ENCODE results near the gene SH2D3A.

The SH2D3A gene

DNA sequence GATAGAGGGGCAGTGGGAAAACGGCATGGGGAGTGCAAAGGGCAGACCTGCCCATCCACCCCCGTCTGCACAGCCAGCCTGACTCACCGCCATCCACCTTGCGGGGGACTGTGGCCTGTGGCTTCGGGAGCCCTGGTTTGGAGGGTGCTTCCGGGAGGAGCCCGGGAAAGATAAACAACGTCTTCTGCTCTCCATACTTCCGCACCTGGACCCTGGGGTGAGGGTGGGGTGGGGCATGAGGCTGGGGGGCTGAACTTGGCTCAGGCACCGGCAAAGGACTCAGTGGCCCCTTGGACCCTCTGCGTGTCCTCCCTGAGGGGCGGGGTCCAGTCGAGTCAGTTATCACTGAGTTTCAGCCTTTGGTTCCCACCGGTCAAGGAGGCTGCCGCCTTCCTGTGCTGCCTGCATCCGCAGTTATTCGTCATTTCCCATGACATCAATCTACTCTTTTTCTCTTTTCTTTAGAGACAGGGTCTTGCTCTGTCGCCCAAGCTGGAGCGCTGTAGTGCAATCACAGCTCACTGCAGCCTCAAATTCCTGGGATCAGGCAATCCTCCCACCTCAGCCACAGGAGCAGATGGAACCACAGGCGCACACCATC, 33.0 kb downstream of the SH2D3A start:
- Histone ChIP-seq H3K9me2 (replicated peaks; ENCODE audit: insufficient read depth, low read length) (no peaks in the 10 kb centered on the region), H3K4me1 (ENCODE audit: low read length) (peaks cover 18% of the 10 kb centered on the region), H3K27ac (ENCODE audit: low read length) (no peak overlapping the region), H3K36me3 (replicated peaks; ENCODE audit: insufficient read depth, low read length) (no peaks in the 10 kb centered on the region), H3K9ac (ENCODE audit: low read length) (no peak overlapping the region), H3K4me3 (ENCODE audit: low read length) (no peak overlapping the region), H3K27me3 (replicated peaks; ENCODE audit: insufficient read depth, low read length) (no peaks in the 10 kb centered on the region), H3K4me2 (ENCODE audit: low read depth, low read length) (no peak overlapping the region), H2AFZ (ENCODE audit: low read length) (no peak overlapping the region), H3F3A (ENCODE audit: insufficient read depth, low read length) (peaks cover 27% of the 10 kb centered on the region), H3K79me2 (ENCODE audit: low read length) (peaks cover 11% of the 10 kb centered on the region), H3K9me3 (replicated peaks; ENCODE audit: insufficient read depth, low read length) (no peaks in the 10 kb centered on the region), H4K20me1 (ENCODE audit: insufficient read depth, low read length) (no peaks in the 10 kb centered on the region)
- TF ChIP-seq EZH2phosphoT487 (IDR thresholded peaks at IDR 0.05; ENCODE audit: low read length) (no peak), EZH2 (optimal IDR thresholded peaks at IDR 0.05; ENCODE audit: low read depth, low read length) (no peak)
- TF ChIP-seq, protein P1, sequence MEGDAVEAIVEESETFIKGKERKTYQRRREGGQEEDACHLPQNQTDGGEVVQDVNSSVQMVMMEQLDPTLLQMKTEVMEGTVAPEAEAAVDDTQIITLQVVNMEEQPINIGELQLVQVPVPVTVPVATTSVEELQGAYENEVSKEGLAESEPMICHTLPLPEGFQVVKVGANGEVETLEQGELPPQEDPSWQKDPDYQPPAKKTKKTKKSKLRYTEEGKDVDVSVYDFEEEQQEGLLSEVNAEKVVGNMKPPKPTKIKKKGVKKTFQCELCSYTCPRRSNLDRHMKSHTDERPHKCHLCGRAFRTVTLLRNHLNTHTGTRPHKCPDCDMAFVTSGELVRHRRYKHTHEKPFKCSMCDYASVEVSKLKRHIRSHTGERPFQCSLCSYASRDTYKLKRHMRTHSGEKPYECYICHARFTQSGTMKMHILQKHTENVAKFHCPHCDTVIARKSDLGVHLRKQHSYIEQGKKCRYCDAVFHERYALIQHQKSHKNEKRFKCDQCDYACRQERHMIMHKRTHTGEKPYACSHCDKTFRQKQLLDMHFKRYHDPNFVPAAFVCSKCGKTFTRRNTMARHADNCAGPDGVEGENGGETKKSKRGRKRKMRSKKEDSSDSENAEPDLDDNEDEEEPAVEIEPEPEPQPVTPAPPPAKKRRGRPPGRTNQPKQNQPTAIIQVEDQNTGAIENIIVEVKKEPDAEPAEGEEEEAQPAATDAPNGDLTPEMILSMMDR (IDR thresholded peaks at IDR 0.05; ENCODE audit: low read length) = no peak
- no peak for DNase-seq

DNA sequence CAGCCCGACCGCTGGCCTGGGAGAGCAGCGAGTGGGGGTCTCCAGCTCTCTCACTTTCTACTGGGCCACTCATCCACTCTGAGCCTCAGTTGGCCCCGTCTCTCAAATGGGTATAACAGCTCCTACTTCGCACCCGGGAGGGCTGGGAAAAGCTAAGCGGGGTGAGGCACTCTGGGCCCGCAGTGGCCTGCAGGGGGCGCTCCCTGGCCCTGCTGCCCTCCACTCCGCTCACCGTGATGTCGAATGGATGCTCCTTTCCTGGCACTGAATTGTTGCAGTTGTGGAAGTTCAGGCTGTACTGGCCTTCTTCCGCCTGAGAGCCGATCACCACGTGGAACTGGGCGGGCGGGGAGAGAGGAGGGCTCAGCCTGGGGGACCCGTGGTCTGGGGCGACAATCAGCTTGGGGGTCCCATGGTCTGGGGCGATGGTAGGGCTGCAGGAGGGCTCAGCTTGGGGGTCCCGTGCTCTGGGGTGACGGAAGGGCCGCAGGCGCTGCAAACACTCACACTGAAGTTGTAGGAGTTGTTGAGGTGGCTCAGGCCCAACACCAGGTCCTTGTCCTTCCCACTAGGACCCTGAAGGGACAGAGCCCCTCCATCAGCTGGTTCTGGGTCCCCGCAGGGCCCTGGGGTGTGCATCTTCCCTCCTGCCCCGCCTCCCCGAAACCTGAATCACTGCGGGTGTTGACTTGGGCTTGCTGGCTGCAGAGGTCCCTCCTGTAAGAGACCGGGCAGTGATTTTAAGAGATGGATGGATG, 33.7 kb downstream of the SH2D3A start:
- Histone ChIP-seq H3K27me3 (replicated peaks; ENCODE audit: insufficient read depth, low read length) (no peaks in the 10 kb centered on the region), H3K4me1 (ENCODE audit: low read length) (peaks cover 15% of the 10 kb centered on the region), H3F3A (ENCODE audit: insufficient read depth, low read length) (peaks cover 21% of the 10 kb centered on the region), H3K4me3 (ENCODE audit: low read length) (no peak overlapping the region), H2AFZ (ENCODE audit: low read length) (no peak overlapping the region), H3K36me3 (replicated peaks; ENCODE audit: insufficient read depth, low read length) (no peaks in the 10 kb centered on the region), H3K9ac (ENCODE audit: low read length) (no peak overlapping the region), H3K9me3 (replicated peaks; ENCODE audit: insufficient read depth, low read length) (no peaks in the 10 kb centered on the region), H4K20me1 (ENCODE audit: insufficient read depth, low read length) (no peaks in the 10 kb centered on the region), H3K79me2 (ENCODE audit: low read length) (peaks cover 11% of the 10 kb centered on the region), H3K27ac (ENCODE audit: low read length) (no peak overlapping the region), H3K4me2 (ENCODE audit: low read depth, low read length) (no peak overlapping the region), H3K9me2 (replicated peaks; ENCODE audit: insufficient read depth, low read length) (no peaks in the 10 kb centered on the region)
- TF ChIP-seq, protein P1 (IDR thresholded peaks at IDR 0.05; ENCODE audit: low read length) = peak; percentile 17
- TF ChIP-seq EZH2phosphoT487 (IDR thresholded peaks at IDR 0.05; ENCODE audit: low read length) = no peak
- no peak for DNase-seq

DNA sequence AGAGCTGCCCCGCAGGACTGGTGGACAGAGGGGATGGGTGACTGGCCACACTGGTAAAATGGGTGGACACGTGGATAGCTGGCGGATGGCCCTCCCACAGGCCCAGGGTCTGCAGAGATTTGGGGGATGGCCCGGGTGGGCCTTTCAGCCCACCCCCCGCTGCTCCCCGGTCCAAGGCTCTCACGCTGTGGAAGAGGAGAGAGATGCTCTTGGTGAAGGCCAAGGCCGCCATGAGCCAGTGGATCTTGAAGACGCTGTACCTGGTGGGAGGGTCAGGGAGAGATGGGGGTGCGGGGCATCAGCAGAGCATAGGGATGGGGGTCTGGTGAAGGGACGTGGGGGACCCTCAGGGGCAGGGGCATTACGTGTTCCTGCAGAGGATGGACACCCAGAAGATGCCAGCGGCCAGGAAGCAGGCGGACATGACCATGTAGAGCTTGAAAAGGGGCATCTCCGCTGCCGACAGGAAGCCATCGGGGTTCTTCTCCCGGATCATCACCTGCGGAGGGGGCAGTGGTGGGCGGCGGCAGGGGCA, 34.4 kb downstream of the SH2D3A start:
- H3K4me1 ChIP-seq (ENCODE audit: low read length) = peaks cover 14% of the 10 kb centered on the region
- H3K36me3 ChIP-seq (replicated peaks; ENCODE audit: insufficient read depth, low read length) = no peaks in the 10 kb centered on the region
- no peak for TF ChIP-seq EZH2phosphoT487 (IDR thresholded peaks at IDR 0.05; ENCODE audit: low read length)
- no peak for TF ChIP-seq EZH2 (optimal IDR thresholded peaks at IDR 0.05; ENCODE audit: low read depth, low read length)
- TF ChIP-seq, protein P1 (IDR thresholded peaks at IDR 0.05; ENCODE audit: low read length) = no peak
- no peaks in the 10 kb centered on the region for H3K9me3 ChIP-seq (replicated peaks; ENCODE audit: insufficient read depth, low read length)
- no peak overlapping the region for H3K9ac ChIP-seq (ENCODE audit: low read length)
- no peak overlapping the region for H2AFZ ChIP-seq (ENCODE audit: low read length)
- H3K4me3 ChIP-seq (ENCODE audit: low read length) = no peak overlapping the region
- no peaks in the 10 kb centered on the region for H4K20me1 ChIP-seq (ENCODE audit: insufficient read depth, low read length)
- DNase-seq = no peak
- no peak overlapping the region for H3K27ac ChIP-seq (ENCODE audit: low read length)
- H3K4me2 ChIP-seq (ENCODE audit: low read depth, low read length) = no peak overlapping the region
- H3K79me2 ChIP-seq (ENCODE audit: low read length) = peaks cover 11% of the 10 kb centered on the region
- no peaks in the 10 kb centered on the region for H3K9me2 ChIP-seq (replicated peaks; ENCODE audit: insufficient read depth, low read length)
- peaks cover 14% of the 10 kb centered on the region for H3F3A ChIP-seq (ENCODE audit: insufficient read depth, low read length)
- no peaks in the 10 kb centered on the region for H3K27me3 ChIP-seq (replicated peaks; ENCODE audit: insufficient read depth, low read length)
